ENCODE results near the gene HACL1. TPM values are rescaled to one million over a fixed set of nuclear protein-coding genes. Genes with fewer than 3 reads are reported as not detected.
A peak's percentile ranks its signal among the peaks of the same experiment; 100 is the strongest.

Gene HACL1
- total RNA-seq, 1 experiment from 2014 or later: 20.5 TPM

DNA sequence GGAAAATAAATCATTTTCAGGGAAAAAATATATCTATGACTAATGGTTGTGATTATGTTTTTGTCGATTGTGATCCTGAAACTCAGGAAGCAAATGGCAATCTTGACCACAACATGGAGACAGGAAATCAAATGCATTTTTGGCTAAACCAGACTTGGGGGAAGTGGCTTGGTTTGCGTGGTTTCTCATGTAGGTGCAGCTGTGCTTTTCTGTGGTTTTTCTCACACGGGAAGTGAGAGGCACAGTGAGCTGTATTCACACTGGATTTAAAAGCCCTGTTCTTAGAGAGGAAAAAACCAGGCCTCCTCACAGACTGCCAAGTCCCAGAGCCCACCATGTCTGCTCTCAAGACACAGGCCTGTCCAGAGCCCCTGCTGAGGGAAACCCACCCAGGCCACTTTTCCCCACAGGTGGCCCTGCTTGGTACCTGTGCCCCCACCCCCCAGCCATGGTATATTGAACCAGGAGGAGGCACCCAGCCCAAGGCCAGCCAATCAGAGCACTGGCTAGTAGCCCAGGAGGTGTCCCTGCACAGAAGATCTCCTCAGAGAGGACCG is 46.3 kb upstream of the HACL1 start (continued):
- TF ChIP-seq, protein P1, sequence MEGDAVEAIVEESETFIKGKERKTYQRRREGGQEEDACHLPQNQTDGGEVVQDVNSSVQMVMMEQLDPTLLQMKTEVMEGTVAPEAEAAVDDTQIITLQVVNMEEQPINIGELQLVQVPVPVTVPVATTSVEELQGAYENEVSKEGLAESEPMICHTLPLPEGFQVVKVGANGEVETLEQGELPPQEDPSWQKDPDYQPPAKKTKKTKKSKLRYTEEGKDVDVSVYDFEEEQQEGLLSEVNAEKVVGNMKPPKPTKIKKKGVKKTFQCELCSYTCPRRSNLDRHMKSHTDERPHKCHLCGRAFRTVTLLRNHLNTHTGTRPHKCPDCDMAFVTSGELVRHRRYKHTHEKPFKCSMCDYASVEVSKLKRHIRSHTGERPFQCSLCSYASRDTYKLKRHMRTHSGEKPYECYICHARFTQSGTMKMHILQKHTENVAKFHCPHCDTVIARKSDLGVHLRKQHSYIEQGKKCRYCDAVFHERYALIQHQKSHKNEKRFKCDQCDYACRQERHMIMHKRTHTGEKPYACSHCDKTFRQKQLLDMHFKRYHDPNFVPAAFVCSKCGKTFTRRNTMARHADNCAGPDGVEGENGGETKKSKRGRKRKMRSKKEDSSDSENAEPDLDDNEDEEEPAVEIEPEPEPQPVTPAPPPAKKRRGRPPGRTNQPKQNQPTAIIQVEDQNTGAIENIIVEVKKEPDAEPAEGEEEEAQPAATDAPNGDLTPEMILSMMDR (IDR thresholded peaks at IDR 0.05 in 2 of 3, conservative IDR thresholded peaks at IDR 0.05 in 1 of 3; ENCODE audit: borderline replicate concordance in 1 of 3, insufficient read depth in 1 of 3, low read depth in 2 of 3, low read length in 2 of 3): no peak
- TF ChIP-seq SRF (IDR thresholded peaks at IDR 0.05; ENCODE audit: low read depth) (no peak), SP1 (IDR thresholded peaks at IDR 0.05; ENCODE audit: low read depth) (no peak), ELF1 (IDR thresholded peaks at IDR 0.05; ENCODE audit: borderline replicate concordance, low read depth) (no peak), RAD21 (IDR thresholded peaks at IDR 0.05; ENCODE audit: low read depth) (no peak), JUND (IDR thresholded peaks at IDR 0.05) (no peak)

DNA sequence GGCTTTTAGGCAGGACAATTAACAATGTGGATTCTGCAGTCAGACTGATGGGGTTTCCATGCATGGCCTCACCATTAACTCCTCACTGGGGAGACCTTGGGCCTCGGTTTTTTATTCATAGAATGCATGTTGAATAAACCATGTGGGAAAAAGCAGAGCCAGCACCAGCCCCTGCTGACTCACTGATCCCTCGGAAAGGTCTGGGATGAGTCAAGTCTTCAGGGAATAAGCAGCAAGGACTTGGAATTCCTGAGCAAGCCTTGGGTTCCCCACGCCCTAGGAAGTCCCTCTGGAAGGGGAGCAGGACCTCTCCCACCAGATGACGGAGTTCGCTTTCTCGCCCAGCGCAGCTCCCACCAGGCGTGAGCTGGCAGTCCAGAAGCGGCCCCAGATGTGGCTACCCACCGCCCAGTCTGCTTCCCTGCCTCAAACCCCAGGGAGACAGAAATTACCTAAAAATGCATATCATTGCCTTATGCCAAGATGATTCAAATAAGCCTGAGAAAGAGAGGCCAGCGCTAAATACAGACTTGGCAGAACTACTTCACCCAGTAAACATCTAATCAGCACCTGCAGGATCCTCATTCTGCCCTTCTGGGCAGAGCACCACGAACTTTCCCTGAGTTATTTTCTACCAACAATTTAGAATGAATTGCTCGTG is 45.6 kb upstream of the HACL1 start:
- ChIA-PET RAD21 (ENCODE audit: low non-redundant PET in 1 of 2, low total read pairs in 2 of 2, uncharacterized antibody in 2 of 2, unreplicated experiment in 2 of 2) (no interaction called here), CTCF (no interaction called here), POLR2A (interaction anchor here (1.0 to 1.7 kb wide), 4 partner anchors 11 to 45 kb away, joined by 3 to 9 read pairs (median 6); partner anchors contain the start of genes BTD and HACL1)
- H3K4me3 ChIP-seq (replicated peaks in 1 of 2; ENCODE audit: low read depth in 1 of 2, low read length in 2 of 2): peak overlapping the region; percentile 8 to 34
- intact Hi-C loops (cut with micrococcal nuclease): no loop called here
- TF ChIP-seq JUND (IDR thresholded peaks at IDR 0.05) (peak; percentile 91), ZNF274 (IDR thresholded peaks at IDR 0.05; ENCODE audit: low read depth, low read length) (no peak), EGR1 (IDR thresholded peaks at IDR 0.05; ENCODE audit: low read depth) (no peak), YY1 (IDR thresholded peaks at IDR 0.05; ENCODE audit: extremely low read depth, insufficient replicate concordance, low read depth, low read length) (peak; percentile 35), CEBPB (IDR thresholded peaks at IDR 0.05; ENCODE audit: low read depth) (peak; percentile 31; the same call in 1 of the 2 replicates), SP1 (IDR thresholded peaks at IDR 0.05; ENCODE audit: low read depth) (peak; percentile 82), CBX3 (IDR thresholded peaks at IDR 0.05; ENCODE audit: low read depth) (peak; percentile 85; the same call in 1 of the 2 replicates), FOSL1 (IDR thresholded peaks at IDR 0.05; ENCODE audit: low read depth) (peak; percentile 95), POLR2AphosphoS5 (IDR thresholded peaks at IDR 0.05; ENCODE audit: low read depth, low read length) (peak; percentile 64)
- TF ChIP-seq, protein P1 (IDR thresholded peaks at IDR 0.05 in 2 of 3, conservative IDR thresholded peaks at IDR 0.05 in 1 of 3; ENCODE audit: borderline replicate concordance in 1 of 3, insufficient read depth in 1 of 3, low read depth in 2 of 3, low read length in 2 of 3): no peak
- TF ChIP-seq, protein P2, sequence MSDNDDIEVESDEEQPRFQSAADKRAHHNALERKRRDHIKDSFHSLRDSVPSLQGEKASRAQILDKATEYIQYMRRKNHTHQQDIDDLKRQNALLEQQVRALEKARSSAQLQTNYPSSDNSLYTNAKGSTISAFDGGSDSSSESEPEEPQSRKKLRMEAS (IDR thresholded peaks at IDR 0.05): peak; percentile 60; the same call in 1 of the 2 replicates
- H3K4me1 ChIP-seq (ENCODE audit: control insufficient read depth in 1 of 2, insufficient read depth in 2 of 2, low read length in 2 of 2): peaks cover 29 to 45% of the 10 kb centered on the region in 2 experiments
- no peaks in the 10 kb centered on the region for H3K9me2 ChIP-seq (ENCODE audit: insufficient read depth)
- no peaks in the 10 kb centered on the region for H3K27me3 ChIP-seq (ENCODE audit: insufficient read depth, low read length)
- no peaks in the 10 kb centered on the region for H3K36me3 ChIP-seq (ENCODE audit: control insufficient read depth in 1 of 2, insufficient read depth in 2 of 2, low read length in 2 of 2)
- BruUV-seq (replicated peaks): TSS peak; percentile 80
- no peaks in the 10 kb centered on the region for H3K9me3 ChIP-seq (ENCODE audit: control insufficient read depth in 1 of 2, insufficient read depth in 1 of 2, low read depth in 1 of 2, low read length in 2 of 2)
- no peaks in the 10 kb centered on the region for H3K79me2 ChIP-seq (ENCODE audit: insufficient read depth, low read length)
- H3K4me2 ChIP-seq (ENCODE audit: low read length): peak overlapping the region; percentile 75
- peak overlapping the region; percentile 96 for H3K27ac ChIP-seq (ENCODE audit: low read depth, low read length)
- peak overlapping the region; percentile 67 for H3K9ac ChIP-seq (ENCODE audit: low read length)
- peak; percentile 88 for DNase-seq (ENCODE audit: low read depth, low spot score)
- ATAC-seq: peak; percentile 77
- H2AFZ ChIP-seq (ENCODE audit: low read depth, low read length, poor library complexity, severe bottlenecking): peak overlapping the region; percentile 4
- no peaks in the 10 kb centered on the region for H4K20me1 ChIP-seq (ENCODE audit: insufficient read depth)
